IPS DF 4.7 (cell line): ENCODE results near the gene PLCB1.
"Not testable (repeated sequence)": the region's sequence is repeated elsewhere in the genome, so short reads cannot be mapped to it uniquely, and the experiment has no call there.

Source experiments
- DNase-seq: peaks from one replicate; pipeline ENCODE4 v3.0.0-alpha.2; 2013; ENCODE audit warnings: low spot score; ENCODE audit errors: extremely low read depth

PLCB1 gene

GRCh38 chr20:8364734-8365078 is 232.6 kb downstream of the PLCB1 start:
- no peak for DNase-seq

GRCh38 chr20:8365634-8366033 is 233.6 kb downstream of the PLCB1 start:
- no peak for DNase-seq

- no peak for DNase-seq
Observed at GRCh38 chr20:8366303-8366923, 234.3 kb downstream of the PLCB1 start.

GRCh38 chr20:8367689-8368088 is 235.6 kb downstream of the PLCB1 start:
- no peak for DNase-seq

GRCh38 chr20:8368670-8369069 is 236.6 kb downstream of the PLCB1 start:
- DNase-seq: no peak

- DNase-seq: no peak
Observed at GRCh38 chr20:8369311-8369710, 237.2 kb downstream of the PLCB1 start.

GRCh38 chr20:8370774-8371173 is 238.7 kb downstream of the PLCB1 start:
- no peak for DNase-seq

- DNase-seq: no peak
Observed at GRCh38 chr20:8372824-8373380, 240.8 kb downstream of the PLCB1 start.

GRCh38 chr20:8373579-8373978 is 241.5 kb downstream of the PLCB1 start:
- no peak for DNase-seq

- no peak for DNase-seq
Observed at GRCh38 chr20:8375898-8376297, 243.8 kb downstream of the PLCB1 start.

GRCh38 chr20:8376940-8377339 is 244.9 kb downstream of the PLCB1 start:
- no peak for DNase-seq

- not testable (repeated sequence) for DNase-seq
Observed at GRCh38 chr20:8379125-8379524, 247.1 kb downstream of the PLCB1 start.

GRCh38 chr20:8385247-8385646 is 253.2 kb downstream of the PLCB1 start:
- DNase-seq: no peak

- no peak for DNase-seq
Observed at GRCh38 chr20:8386991-8387390, 254.9 kb downstream of the PLCB1 start.

GRCh38 chr20:8388141-8388540 is 256.1 kb downstream of the PLCB1 start:
- no peak for DNase-seq

GRCh38 chr20:8388707-8389106 is 256.6 kb downstream of the PLCB1 start:
- DNase-seq: no peak

GRCh38 chr20:8389381-8390036 is 257.4 kb downstream of the PLCB1 start:
- DNase-seq: no peak

GRCh38 chr20:8390037-8390433 is 258.0 kb downstream of the PLCB1 start:
- no peak for DNase-seq

- DNase-seq: no peak
Observed at GRCh38 chr20:8390500-8390899, 258.4 kb downstream of the PLCB1 start.

GRCh38 chr20:8393381-8393780 is 261.3 kb downstream of the PLCB1 start:
- no peak for DNase-seq

GRCh38 chr20:8394308-8394945 is 262.4 kb downstream of the PLCB1 start:
- DNase-seq: no peak

- DNase-seq: no peak
Observed at GRCh38 chr20:8395956-8396355, 263.9 kb downstream of the PLCB1 start.
